Mucosa of descending colon (tissue), 3 donors: ENCODE data around the gene OSBPL8. TPM values are rescaled to one million over a fixed set of nuclear protein-coding genes. Genes with fewer than 3 reads are reported as not detected.

Experiments
- ATAC-seq: fragments of 200-7000 bp; cut with Tn5 transposase; one replicate; pipeline ENCODE4 v1.9.1; 2020; ENCODE audit warnings: mild to moderate bottlenecking, moderate library complexity
- DNase-seq, 3 donors: peaks; one replicate each; pipeline ENCODE4 v3.0.0-alpha.2; 2020
- H3K36me3 ChIP-seq: fragments of 200-600 bp; one replicate; pipeline ENCODE4 v1.8.0; 2021; ENCODE audit warnings: low read depth, mild to moderate bottlenecking
- H3K4me1 ChIP-seq: fragments of 200-600 bp; one replicate; pipeline ENCODE4 v1.8.0; 2021; ENCODE audit warnings: low read depth, mild to moderate bottlenecking
- H3K4me3 ChIP-seq: fragments of 200-600 bp; one replicate; pipeline ENCODE4 v1.8.0; 2021; ENCODE audit warnings: mild to moderate bottlenecking
- H3K9me3 ChIP-seq: fragments of 200-600 bp; one replicate; pipeline ENCODE4 v1.8.0; 2021; ENCODE audit warnings: mild to moderate bottlenecking
- intact Hi-C, 2 donors: fragments of 100-400 bp; cut with DNase I in 1 of 2; cut with micrococcal nuclease in 1 of 2; formaldehyde crosslinking; loops; one replicate each; pipeline versions ENCODE4 v1.11.0 to v1.11.1; 2022; cut with DNase I, micrococcal nuclease
- total RNA-seq, 3 donors: library from RNA; stranded (reverse); fragmentation: NEBNext Ultra II Directional in 2 of 3; extraction: Animal tissue kit (Norgen Biotek cat#: 25700) in 2 of 3; gene quantifications; one replicate each; pipeline versions ENCODE4 v1.2.1 to v1.2.4, GENCODE V29; 2021 to 2023
- TF ChIP-seq, protein P1 (sequence below): fragments of 200-600 bp; IDR thresholded peaks from one replicate; pipeline ENCODE4 v1.8.0; 2022; ENCODE audit warnings: antibody characterized with exemption, mild to moderate bottlenecking
- donor health status: DM: no; HTN: no; CAD: no; lungs with moderate emphysema.
- donor health status: DM: no; HTN: no; CAD: no.
- donor health status: DM: no; HTN: yes; CAD: no.

The OSBPL8 gene
- total RNA-seq, 3 donors from 2014 or later = 26.3 to 56.0 (median 26.9) TPM

DNA sequence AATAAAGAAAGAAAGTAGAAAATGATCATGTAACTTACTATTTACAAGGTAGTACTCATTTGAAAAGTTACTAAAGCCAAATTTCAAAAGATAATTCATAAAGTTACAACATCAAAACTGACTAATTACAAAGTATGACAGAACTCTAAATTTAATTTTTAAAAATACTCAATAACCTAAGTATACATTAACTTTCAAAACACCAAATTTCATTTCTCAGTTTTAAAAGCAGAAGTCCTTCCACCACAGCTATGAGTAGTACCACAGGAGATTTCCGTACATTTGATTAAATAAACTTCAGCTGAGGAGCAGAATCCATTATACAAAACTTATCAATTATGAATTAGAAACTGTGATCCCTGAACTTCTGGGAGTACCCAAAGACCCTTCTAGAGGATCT is 110.6 kb downstream of the OSBPL8 start:
- DNase-seq (no peak), ATAC-seq (no peak)
- no peak overlapping the region for H3K4me3 ChIP-seq
- H3K9me3 ChIP-seq = no peaks in the 10 kb centered on the region
- TF ChIP-seq, protein P1, sequence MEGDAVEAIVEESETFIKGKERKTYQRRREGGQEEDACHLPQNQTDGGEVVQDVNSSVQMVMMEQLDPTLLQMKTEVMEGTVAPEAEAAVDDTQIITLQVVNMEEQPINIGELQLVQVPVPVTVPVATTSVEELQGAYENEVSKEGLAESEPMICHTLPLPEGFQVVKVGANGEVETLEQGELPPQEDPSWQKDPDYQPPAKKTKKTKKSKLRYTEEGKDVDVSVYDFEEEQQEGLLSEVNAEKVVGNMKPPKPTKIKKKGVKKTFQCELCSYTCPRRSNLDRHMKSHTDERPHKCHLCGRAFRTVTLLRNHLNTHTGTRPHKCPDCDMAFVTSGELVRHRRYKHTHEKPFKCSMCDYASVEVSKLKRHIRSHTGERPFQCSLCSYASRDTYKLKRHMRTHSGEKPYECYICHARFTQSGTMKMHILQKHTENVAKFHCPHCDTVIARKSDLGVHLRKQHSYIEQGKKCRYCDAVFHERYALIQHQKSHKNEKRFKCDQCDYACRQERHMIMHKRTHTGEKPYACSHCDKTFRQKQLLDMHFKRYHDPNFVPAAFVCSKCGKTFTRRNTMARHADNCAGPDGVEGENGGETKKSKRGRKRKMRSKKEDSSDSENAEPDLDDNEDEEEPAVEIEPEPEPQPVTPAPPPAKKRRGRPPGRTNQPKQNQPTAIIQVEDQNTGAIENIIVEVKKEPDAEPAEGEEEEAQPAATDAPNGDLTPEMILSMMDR = no peak
- H3K36me3 ChIP-seq = no peaks in the 10 kb centered on the region
- intact Hi-C loops = no loop called here
- no peaks in the 10 kb centered on the region for H3K4me1 ChIP-seq

DNA sequence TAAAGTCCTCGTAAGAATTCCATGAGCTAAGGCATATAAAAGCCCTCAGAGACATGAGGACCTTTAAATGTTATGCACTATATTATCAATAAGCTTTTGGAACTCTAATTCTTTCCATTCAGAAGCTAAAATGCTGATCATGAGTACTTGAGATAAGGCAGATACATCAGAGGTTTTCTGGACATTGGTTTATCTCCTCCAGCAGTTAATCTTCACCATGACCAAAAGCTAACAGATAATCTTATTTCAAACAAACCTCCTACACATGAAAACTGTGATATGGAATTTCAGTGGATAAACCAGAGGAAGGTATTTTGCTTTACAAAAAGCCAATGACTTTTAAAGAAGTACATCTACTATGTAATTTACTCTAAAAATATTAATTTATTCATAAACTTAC is 113.5 kb downstream of the OSBPL8 start:
- Histone ChIP-seq H3K4me1 (no peaks in the 10 kb centered on the region), H3K36me3 (no peaks in the 10 kb centered on the region), H3K4me3 (no peak overlapping the region), H3K9me3 (no peaks in the 10 kb centered on the region)
- intact Hi-C loops = no loop called here
- DNase-seq = no peak
- TF ChIP-seq, protein P1 = no peak
- ATAC-seq = no peak

DNA sequence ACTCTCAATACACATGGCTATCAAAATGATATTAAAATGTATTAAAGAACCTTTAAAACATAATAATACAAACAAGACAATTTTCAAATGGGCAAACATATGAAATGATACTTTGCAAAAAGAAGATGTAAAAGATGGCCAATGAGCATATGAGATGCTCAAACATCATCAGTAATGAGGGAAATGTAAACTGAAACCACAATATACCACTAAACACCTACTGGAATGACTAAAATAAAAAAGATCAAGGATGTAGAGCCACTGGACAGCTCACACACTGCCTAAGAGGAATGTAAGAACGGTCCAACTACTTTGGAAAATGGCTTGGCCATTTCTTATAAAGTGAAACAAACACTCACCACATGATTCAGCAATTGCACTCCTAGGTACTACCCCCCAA is 114.1 kb downstream of the OSBPL8 start:
- no peaks in the 10 kb centered on the region for H3K4me1 ChIP-seq
- no peaks in the 10 kb centered on the region for H3K9me3 ChIP-seq
- no peak overlapping the region for H3K4me3 ChIP-seq
- intact Hi-C loops = no loop called here
- no peaks in the 10 kb centered on the region for H3K36me3 ChIP-seq
- DNase-seq = no peak
- no peak for ATAC-seq
- TF ChIP-seq, protein P1 = no peak

DNA sequence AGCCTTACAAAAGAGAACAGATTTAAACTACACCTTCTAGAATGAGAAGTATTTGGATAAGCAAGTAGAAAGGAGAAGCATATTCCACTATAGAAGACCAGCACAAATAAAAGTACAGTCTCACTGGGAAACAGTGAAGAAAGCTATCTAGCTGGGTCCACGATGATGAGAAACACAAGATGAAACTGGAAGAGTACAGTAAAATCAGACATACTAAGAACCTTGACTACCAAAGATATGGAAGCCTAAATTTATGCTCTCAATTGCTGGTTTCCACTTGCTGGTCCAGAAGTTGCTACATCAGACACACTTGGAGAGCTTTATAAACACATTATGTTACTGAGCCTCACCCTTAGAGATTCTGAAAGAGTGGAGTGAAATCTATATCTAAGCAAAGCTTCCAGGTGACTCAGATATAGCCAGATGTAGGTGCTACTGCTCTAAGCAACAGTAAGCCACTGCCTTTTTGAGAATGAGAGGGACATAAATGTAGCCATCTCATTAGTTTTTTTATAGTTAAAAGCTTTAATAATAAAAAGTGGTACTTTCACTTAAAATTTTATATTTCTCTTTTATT is 115.1 kb downstream of the OSBPL8 start:
- H3K4me3 ChIP-seq = no peak overlapping the region
- no peaks in the 10 kb centered on the region for H3K9me3 ChIP-seq
- TF ChIP-seq, protein P1 = no peak
- DNase-seq (no peak), ATAC-seq (no peak)
- H3K36me3 ChIP-seq = no peaks in the 10 kb centered on the region
- no peaks in the 10 kb centered on the region for H3K4me1 ChIP-seq
- intact Hi-C loops = no loop called here

DNA sequence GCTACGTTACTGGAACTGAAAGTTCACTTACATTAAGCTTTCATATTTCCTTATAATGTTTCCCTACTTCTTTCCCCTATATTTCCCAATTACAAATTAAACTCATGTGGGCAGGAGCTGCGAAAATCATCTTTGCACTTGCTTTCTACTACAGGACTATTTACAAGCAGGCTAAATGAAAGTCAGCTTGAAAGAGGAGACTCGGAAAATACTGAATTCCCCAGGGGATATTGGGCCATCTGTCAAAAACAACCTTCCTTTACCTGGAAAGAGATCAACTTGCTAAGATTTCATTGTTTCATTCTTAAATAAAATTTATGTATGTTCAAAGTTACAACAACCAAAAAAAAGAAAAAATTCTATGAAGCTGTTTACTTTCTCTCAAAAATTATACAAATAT is 118.6 kb downstream of the OSBPL8 start:
- DNase-seq = no peak
- Histone ChIP-seq H3K4me3 (no peak overlapping the region), H3K36me3 (no peaks in the 10 kb centered on the region), H3K9me3 (no peaks in the 10 kb centered on the region), H3K4me1 (no peaks in the 10 kb centered on the region)
- intact Hi-C loops = no loop called here
- no peak for ATAC-seq
- TF ChIP-seq, protein P1 = no peak

DNA sequence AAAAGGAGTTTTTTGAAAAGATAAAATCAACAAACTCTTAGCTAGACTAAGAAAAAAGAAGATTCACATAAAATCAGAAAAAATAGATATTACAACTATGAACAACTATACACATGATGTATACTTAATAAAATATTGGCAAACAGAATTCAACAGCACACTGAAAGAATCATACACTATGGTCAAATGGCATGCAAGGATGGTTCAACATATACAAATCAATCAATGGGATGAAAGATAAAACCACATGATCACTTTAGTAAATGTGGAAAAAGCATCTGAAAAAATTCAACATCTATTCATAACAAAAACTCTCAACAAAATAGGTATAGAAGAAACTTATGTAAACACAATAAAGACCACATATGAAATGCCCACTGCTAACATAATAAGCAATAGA is 126.8 kb downstream of the OSBPL8 start:
- TF ChIP-seq, protein P1 = no peak

More for the DNA sequence above, 126.8 kb downstream of the OSBPL8 start:
- H3K4me1 ChIP-seq = no peaks in the 10 kb centered on the region
- no peak for DNase-seq
- peaks cover 20% of the 10 kb centered on the region for H3K9me3 ChIP-seq
- intact Hi-C loops = no loop called here
- H3K4me3 ChIP-seq = no peak overlapping the region
- ATAC-seq = no peak
- H3K36me3 ChIP-seq = no peaks in the 10 kb centered on the region
